Keratinocyte (primary cell): ENCODE data around the gene TRIM69. TPM values are rescaled to one million over a fixed set of nuclear protein-coding genes. Genes with fewer than 3 reads are reported as not detected.
"Not testable (repeated sequence)": the region's sequence is repeated elsewhere in the genome, so short reads cannot be mapped to it uniquely, and the experiment has no call there.

ENCODE experiments used
- DNase-seq: peaks from one replicate; pipeline ENCODE4 v3.0.0-alpha.2; 2011; ENCODE audit warnings: low read depth, missing footprints, low spot score
- FAIRE-seq: peaks from 2 replicates; lab custom pipeline; 2011; peaks lifted over from hg19 to GRCh38; lab: Jason Lieb, UNC
- H2AFZ ChIP-seq: 2 replicates; pipeline ENCODE4 v1.6.0; 2012; ENCODE audit warnings: low read length, control low read depth, inconsistent platforms; ENCODE audit not compliant: control insufficient read depth
- H3K27ac ChIP-seq: 2 replicates; pipeline ENCODE4 v1.5.1; 2011; ENCODE audit warnings: low read length; ENCODE audit not compliant: control insufficient read depth, insufficient read depth
- H3K27me3 ChIP-seq: 3 replicates; pipeline ENCODE4 v1.6.0; 2011; ENCODE audit warnings: low read length; ENCODE audit not compliant: control insufficient read depth, insufficient read depth; ENCODE audit errors: extremely low read depth
- H3K36me3 ChIP-seq, 2 experiments: 2 replicates in 1 of 2; 3 replicates in 1 of 2; pipeline ENCODE4 v1.5.1; 2011; ENCODE audit warnings: low read length in 2 of 2, mild to moderate bottlenecking in 1 of 2; ENCODE audit not compliant: control insufficient read depth in 2 of 2, insufficient read depth in 2 of 2; ENCODE audit errors: extremely low read depth in 1 of 2
- H3K4me1 ChIP-seq: 3 replicates; pipeline ENCODE4 v1.5.1; 2011; ENCODE audit warnings: low read length; ENCODE audit not compliant: control insufficient read depth, insufficient read depth; ENCODE audit errors: extremely low read depth
- H3K4me2 ChIP-seq: 3 replicates; pipeline ENCODE4 v1.6.0; 2011; ENCODE audit warnings: low read depth, low read length; ENCODE audit not compliant: control insufficient read depth, insufficient read depth; ENCODE audit errors: extremely low read depth
- H3K4me3 ChIP-seq, 3 experiments: fragments of 200-600 bp in 1 of 3; sonication (generic) in 1 of 3; 2 replicates in 2 of 3; 3 replicates in 1 of 3; pipeline ENCODE4 v1.5.1; 2011 to 2016; ENCODE audit warnings: low read length in 3 of 3, mild to moderate bottlenecking in 3 of 3, control low read depth in 2 of 3, inconsistent platforms in 1 of 3, low read depth in 1 of 3, mixed read lengths in 1 of 3, mixed run types in 1 of 3, moderate library complexity in 1 of 3; ENCODE audit not compliant: control insufficient read depth in 2 of 3, insufficient read depth in 2 of 3; ENCODE audit errors: extremely low read depth in 1 of 3
- H3K79me2 ChIP-seq: 2 replicates; pipeline ENCODE4 v1.6.0; 2012; ENCODE audit warnings: low read length; ENCODE audit not compliant: control insufficient read depth, insufficient read depth
- H3K9ac ChIP-seq: 3 replicates; pipeline ENCODE4 v1.6.0; 2011; ENCODE audit warnings: low read length; ENCODE audit not compliant: control insufficient read depth, insufficient read depth; ENCODE audit errors: extremely low read depth
- H3K9me1 ChIP-seq: 3 replicates; pipeline ENCODE4 v1.6.0; 2011; ENCODE audit warnings: low read length; ENCODE audit not compliant: control insufficient read depth, insufficient read depth; ENCODE audit errors: extremely low read depth
- H3K9me3 ChIP-seq: 2 replicates; pipeline ENCODE4 v1.5.1; 2012; ENCODE audit warnings: low read depth, low read length; ENCODE audit not compliant: control insufficient read depth
- H4K20me1 ChIP-seq: 3 replicates; pipeline ENCODE4 v1.6.0; 2011; ENCODE audit warnings: low read length; ENCODE audit not compliant: control insufficient read depth, insufficient read depth; ENCODE audit errors: extremely low read depth
- CTCF ChIP-seq, 3 experiments: IDR thresholded peaks in 1 of 3; conservative IDR thresholded peaks in 1 of 3; optimal IDR thresholded peaks in 1 of 3; 2 replicates in 2 of 3; 3 replicates in 1 of 3; pipeline versions ENCODE3 to v1.5.1; 2011; ENCODE audit warnings: low read length in 3 of 3, mild to moderate bottlenecking in 3 of 3, moderate library complexity in 2 of 3, control low read depth in 1 of 3, inconsistent platforms in 1 of 3; ENCODE audit not compliant: insufficient read depth in 2 of 3; ENCODE audit errors: extremely low read depth in 1 of 3
- dilution Hi-C: fragments of 300-500 bp; cut with MboI; formaldehyde crosslinking; loops from one replicate; pipeline ENCODE4 v1.7.0; 2020; ENCODE audit warnings: low sequenced_read_pairs; ENCODE audit not compliant: extremely low pct_ligation_motif_present
- polyA plus RNA-seq, 5 experiments: library from polyadenylated mRNA; depleted of rRNA in 3 of 5; stranded (reverse) in 3 of 5; stranded (forward) in 1 of 5; unstranded in 1 of 5; fragments of >200 nt; gene quantifications; 1 replicate in 1 of 5; 2 replicates in 3 of 5; 3 replicates in 1 of 5; pipeline versions ENCODE4 v1.2.1 to v1.2.3, GENCODE V29; 2011 to 2012; ENCODE audit warnings: missing spikeins in 2 of 5, low read depth in 1 of 5, low replicate concordance in 1 of 5

Gene TRIM69
- polyA plus RNA-seq, 1 donor (not counting 4 experiments of a cell fraction or from before 2014, with no cell fraction given) = 11.0 TPM

GRCh38 chr15:44727485-44728231 is 8.7 kb upstream of the TRIM69 start:
- no peak overlapping the region for H3K4me3 ChIP-seq

GRCh38 chr15:44728232-44728575 is 8.1 kb upstream of the TRIM69 start:
- Histone ChIP-seq H3K9ac (peak overlapping the region; percentile 90), H3K4me2 (peak overlapping the region; percentile 93), H3K4me1 (peaks cover 40% of the 10 kb centered on the region), H2AFZ (peak overlapping the region; percentile 14), H3K27ac (peak overlapping the region; percentile 97), H3K4me3 (peak overlapping the region; percentile 52 to 90 (median 87))
- DNase-seq, H3K9me1 ChIP-seq, H3K79me2 ChIP-seq, dilution Hi-C loops, H4K20me1 ChIP-seq, H3K27me3 ChIP-seq, FAIRE-seq, H3K36me3 ChIP-seq, H3K9me3 ChIP-seq: not testable (repeated sequence)

More at GRCh38 chr15:44727485-44728231, 8.7 kb upstream of the TRIM69 start:
- Histone ChIP-seq H3K27me3 (no peaks in the 10 kb centered on the region), H3K4me2 (peak overlapping the region; percentile 93), H3K9me3 (no peaks in the 10 kb centered on the region), H3K36me3 (no peaks in the 10 kb centered on the region), H3K9me1 (no peaks in the 10 kb centered on the region), H4K20me1 (no peaks in the 10 kb centered on the region), H3K9ac (peak overlapping the region; percentile 90), H3K27ac (peak overlapping the region; percentile 97), H3K4me1 (peaks cover 40% of the 10 kb centered on the region), H3K79me2 (peaks cover 2% of the 10 kb centered on the region), H2AFZ (peak overlapping the region; percentile 1)
- DNase-seq (no peak), FAIRE-seq (no peak)
- dilution Hi-C loops = no loop called here
- no peak for TF ChIP-seq CTCF (optimal IDR thresholded peaks at IDR 0.05 in 1 of 3, IDR thresholded peaks at IDR 0.05 in 1 of 3, conservative IDR thresholded peaks at IDR 0.05 in 1 of 3; ENCODE audit: extremely low read depth in 1 of 3, insufficient read depth in 2 of 3, low read length in 3 of 3)
